SK-N-SH treated with all-trans-retinoic acid at 6 μM for 48 hours (cell line): ENCODE measurements around the gene TOP2A.

Experiments
- CREB5 ChIP-seq: fragments of 250-450 bp; sonication (Bioruptor Pico); IDR thresholded peaks from 2 replicates; pipeline ENCODE4 v1.5.1; 2020; ENCODE audit warnings: low read depth, mild to moderate bottlenecking, moderate library complexity
- CSDC2 ChIP-seq: fragments of 250-450 bp; sonication (Bioruptor Pico); IDR thresholded peaks from 2 replicates; pipeline ENCODE4 v1.5.0; 2020; ENCODE audit warnings: mild to moderate bottlenecking, moderate library complexity
- CSRNP3 ChIP-seq: fragments of 250-450 bp; sonication (Bioruptor Pico); IDR thresholded peaks from 2 replicates; pipeline ENCODE4 v1.5.1; 2021; ENCODE audit warnings: mild to moderate bottlenecking, moderate library complexity
- ISL1 ChIP-seq: fragments of 250-450 bp; sonication (Bioruptor Pico); IDR thresholded peaks from 2 replicates; pipeline ENCODE4 v2.1.2; 2022; ENCODE audit warnings: mild to moderate bottlenecking, moderate library complexity
- POU6F1 ChIP-seq: fragments of 250-450 bp; sonication (Bioruptor Pico); IDR thresholded peaks from 2 replicates; pipeline ENCODE4 v1.8.0; 2021; ENCODE audit warnings: low read depth, mild to moderate bottlenecking, moderate library complexity, borderline replicate concordance
- RARB ChIP-seq: fragments of 250-450 bp; sonication (Bioruptor Pico); IDR thresholded peaks from 2 replicates; pipeline ENCODE4 v1.8.0; 2021; ENCODE audit warnings: mild to moderate bottlenecking, moderate library complexity
- TSHZ2 ChIP-seq: fragments of 250-450 bp; sonication (Bioruptor Pico); IDR thresholded peaks from 2 replicates; pipeline ENCODE4 v1.5.0; 2020; ENCODE audit warnings: mild to moderate bottlenecking, moderate library complexity
- ZC3H10 ChIP-seq: fragments of 250-450 bp; sonication (Bioruptor Pico); IDR thresholded peaks from 2 replicates; pipeline ENCODE4 v1.5.1; 2021; ENCODE audit warnings: mild to moderate bottlenecking, moderate library complexity
- ZFP3 ChIP-seq: fragments of 250-450 bp; sonication (Bioruptor Pico); IDR thresholded peaks from 2 replicates; pipeline ENCODE4 v1.5.0; 2020; ENCODE audit warnings: mild to moderate bottlenecking, moderate library complexity
- ZNF565 ChIP-seq: fragments of 450-650 bp; formaldehyde crosslinking; conservative IDR thresholded peaks from 2 replicates; pipeline ENCODE4 v1.5.0; 2020; ENCODE audit warnings: low read depth, mild to moderate bottlenecking, moderate library complexity
- ZNF70 ChIP-seq: fragments of 450-650 bp; formaldehyde crosslinking; IDR thresholded peaks from 2 replicates; pipeline ENCODE4 v1.5.0; 2020; ENCODE audit warnings: mild to moderate bottlenecking, moderate library complexity
- ZNF8 ChIP-seq: fragments of 450-650 bp; formaldehyde crosslinking; IDR thresholded peaks from 2 replicates; pipeline ENCODE4 v1.5.0; 2020; ENCODE audit warnings: mild to moderate bottlenecking, moderate library complexity

GRCh38 chr17:40458851-40459482 lies 41.3 kb upstream of the TOP2A start:
- no peak for TF ChIP-seq ZNF8 (CRISPR knock-in tag)
- no peak for TF ChIP-seq CREB5 (CRISPR knock-in tag)
- no peak for TF ChIP-seq ISL1 (CRISPR knock-in tag)
- TF ChIP-seq ZNF70 = no peak
- TF ChIP-seq RARB (CRISPR knock-in tag) = no peak
- TF ChIP-seq ZC3H10 (CRISPR knock-in tag) = no peak
- TF ChIP-seq CSDC2 (CRISPR knock-in tag) = no peak
- no peak for TF ChIP-seq ZNF565 (CRISPR knock-in tag)
- TF ChIP-seq POU6F1 = no peak
- TF ChIP-seq TSHZ2 (CRISPR knock-in tag) = no peak
- TF ChIP-seq ZFP3 (CRISPR knock-in tag) = no peak
- no peak for TF ChIP-seq CSRNP3
